Thyroid gland (tissue), 4 donors: Measurements from ENCODE around the gene PDE5A.

ENCODE experiments used
- CTCF ChIP-seq, 6 experiments: fragments of 200-600 bp in 3 of 6; fragments of 450-650 bp in 3 of 6; sonication (generic) in 3 of 6; IDR thresholded peaks; one replicate each; pipeline ENCODE4 v1.5.1; 2016 to 2019; ENCODE audit warnings: antibody characterized with exemption in 6 of 6, mild to moderate bottlenecking in 2 of 6, inconsistent platforms in 1 of 6, moderate library complexity in 1 of 6
- POLR2A ChIP-seq, 2 donors: fragments of 450-650 bp; IDR thresholded peaks; one replicate each; pipeline ENCODE4 v1.6.1; 2017; ENCODE audit warnings: antibody characterized with exemption in 2 of 2, mild to moderate bottlenecking in 2 of 2, moderate library complexity in 1 of 2

GRCh38 chr4:119518230-119518892, 110.2 kb downstream of the PDE5A start:
- TF ChIP-seq POLR2A (IDR thresholded peaks at IDR 0.05) (no peak), CTCF (IDR thresholded peaks at IDR 0.05) (no peak)
